SK-MEL-5 (cell line): ENCODE results near the gene SLC35F3. TPM values are rescaled to one million over a fixed set of nuclear protein-coding genes. Genes with fewer than 3 reads are reported as not detected.
"Not testable (repeated sequence)": the region's sequence is repeated elsewhere in the genome, so short reads cannot be mapped to it uniquely, and the experiment has no call there.

Experiments
- DNase-seq: peaks from one replicate; pipeline ENCODE4 v3.0.0-alpha.2; 2016; ENCODE audit warnings: low read depth, low spot score
- in situ Hi-C: cut with HindIII; loops from 2 replicates; pipeline ENCODE4 v1.10.0; 2016; ENCODE audit warnings: low sequenced_read_pairs, high pct_unique_total_duplicates, low pct_unique_long_range_greater_than_20kb
- total RNA-seq: library from RNA; depleted of rRNA; stranded (reverse); fragments of >200 nt; shearing (Covaris generic); gene quantifications from 2 replicates; pipeline ENCODE4 v1.2.3, GENCODE V29; 2014

Gene SLC35F3
- total RNA-seq, 1 experiment from 2014 or later, result 0.03 TPM

GRCh38 chr1:234292548-234292947, 388.1 kb downstream of the SLC35F3 start:
- no peak for DNase-seq
- in situ Hi-C loops, result no loop called here

GRCh38 chr1:234294109-234294817, 389.8 kb downstream of the SLC35F3 start:
- in situ Hi-C loops, result no loop called here

GRCh38 chr1:234295068-234295467, 390.6 kb downstream of the SLC35F3 start:
- no peak for DNase-seq
- in situ Hi-C loops, result no loop called here

More at GRCh38 chr1:234294109-234294817, 389.8 kb downstream of the SLC35F3 start:
- no peak for DNase-seq

- in situ Hi-C loops, result no loop called here
- DNase-seq, result no peak
Observed at GRCh38 chr1:234295626-234296025, 391.1 kb downstream of the SLC35F3 start.

GRCh38 chr1:234296496-234296895, 392.0 kb downstream of the SLC35F3 start:
- in situ Hi-C loops, result no loop called here

GRCh38 chr1:234297668-234298067, 393.2 kb downstream of the SLC35F3 start:
- in situ Hi-C loops, result no loop called here
- no peak for DNase-seq

More at GRCh38 chr1:234296496-234296895, 392.0 kb downstream of the SLC35F3 start:
- DNase-seq, result no peak

- DNase-seq, result no peak
- in situ Hi-C loops, result no loop called here
Observed at GRCh38 chr1:234300096-234300495, 395.6 kb downstream of the SLC35F3 start.

- DNase-seq, in situ Hi-C loops: not testable (repeated sequence)
Observed at GRCh38 chr1:234301663-234302062, 397.2 kb downstream of the SLC35F3 start.

- in situ Hi-C loops, result no loop called here
- DNase-seq, result no peak
Observed at GRCh38 chr1:234302354-234302962, 398.0 kb downstream of the SLC35F3 start.

- in situ Hi-C loops, result no loop called here
- DNase-seq, result no peak
Observed at GRCh38 chr1:234303231-234303630, 398.8 kb downstream of the SLC35F3 start.

GRCh38 chr1:234307726-234308125, 403.2 kb downstream of the SLC35F3 start:
- no peak for DNase-seq
- in situ Hi-C loops, result no loop called here

- in situ Hi-C loops, result no loop called here
- peak; percentile 22 for DNase-seq
Observed at GRCh38 chr1:234309243-234309597, 404.7 kb downstream of the SLC35F3 start.

- in situ Hi-C loops, result no loop called here
Observed at GRCh38 chr1:234309598-234310459, 405.4 kb downstream of the SLC35F3 start.

GRCh38 chr1:234310460-234310817, 406.0 kb downstream of the SLC35F3 start:
- DNase-seq, result no peak
- in situ Hi-C loops, result no loop called here

More at GRCh38 chr1:234309598-234310459, 405.4 kb downstream of the SLC35F3 start:
- DNase-seq, result peak; percentile 64

- in situ Hi-C loops, result no loop called here
Observed at GRCh38 chr1:234311414-234311813, 406.9 kb downstream of the SLC35F3 start.

GRCh38 chr1:234313171-234313570, 408.7 kb downstream of the SLC35F3 start:
- no peak for DNase-seq
- in situ Hi-C loops, result no loop called here

More at GRCh38 chr1:234311414-234311813, 406.9 kb downstream of the SLC35F3 start:
- DNase-seq, result no peak

GRCh38 chr1:234315091-234315541, 410.6 kb downstream of the SLC35F3 start:
- DNase-seq, result no peak
- in situ Hi-C loops, result no loop called here

- DNase-seq, result no peak
- in situ Hi-C loops, result no loop called here
Observed at GRCh38 chr1:234315588-234315987, 411.1 kb downstream of the SLC35F3 start.
